Uterus (tissue), 4 donors: ENCODE measurements around the gene NRXN2. TPM values are rescaled to one million over a fixed set of nuclear protein-coding genes. Genes with fewer than 3 reads are reported as not detected.

Source experiments
- DNase-seq, 2 donors: peaks; one replicate each; pipeline ENCODE4 v3.0.0-alpha.2; 2019 to 2020
- H3K27ac ChIP-seq, 2 donors: fragments of 200-600 bp; sonication (generic); 1 replicate in 1 of 2; 2 replicates in 1 of 2; pipeline ENCODE4 v1.5.1; 2016 to 2018
- H3K27me3 ChIP-seq, 2 donors: fragments of 200-600 bp; sonication (generic); one replicate each; pipeline ENCODE4 v1.5.1; 2018 to 2019; ENCODE audit warnings: control low read depth in 1 of 2
- H3K36me3 ChIP-seq, 2 donors: fragments of 200-600 bp; sonication (generic); one replicate each; pipeline ENCODE4 v1.5.1; 2019; ENCODE audit warnings: control low read depth in 1 of 2
- H3K4me1 ChIP-seq, 2 donors: fragments of 200-600 bp; sonication (generic); one replicate each; pipeline ENCODE4 v1.5.1; 2018 to 2019; ENCODE audit warnings: control low read depth in 1 of 2
- H3K4me3 ChIP-seq, 2 donors: fragments of 200-600 bp; sonication (generic); 1 replicate in 1 of 2; 2 replicates in 1 of 2; pipeline ENCODE4 v1.5.1; 2018 to 2019; ENCODE audit warnings: mild to moderate bottlenecking in 1 of 2
- H3K9me3 ChIP-seq, 2 donors: fragments of 200-600 bp; sonication (generic); one replicate each; pipeline ENCODE4 v1.5.1; 2019; ENCODE audit warnings: control low read depth in 1 of 2
- POLR2A ChIP-seq, 2 donors: fragments of 450-650 bp; IDR thresholded peaks; one replicate each; pipeline ENCODE4 v1.6.1; 2016; ENCODE audit warnings: antibody characterized with exemption in 2 of 2, mild to moderate bottlenecking in 1 of 2, moderate library complexity in 1 of 2
- intact Hi-C: fragments of 100-400 bp; cut with DNase I; formaldehyde crosslinking; loops from one replicate; pipeline ENCODE4 v1.15.1; 2023; ENCODE audit warnings: low total_unique reads
- total RNA-seq, 4 donors: library from RNA; depleted of rRNA in 3 of 4; stranded (reverse); fragments of >200 nt in 3 of 4; gene quantifications; one replicate each; pipeline versions ENCODE4 v1.1.0 to v1.2.4, GENCODE V29; 2014 to 2023
- TF ChIP-seq, protein P1 (sequence below), 4 experiments: fragments of 200-600 bp in 2 of 4; fragments of 450-650 bp in 2 of 4; sonication (generic) in 2 of 4; IDR thresholded peaks; one replicate each; pipeline ENCODE4 v1.5.1; 2016 to 2019; ENCODE audit warnings: antibody characterized with exemption in 4 of 4, mild to moderate bottlenecking in 2 of 4, moderate library complexity in 1 of 4
- donor health status: DM: yes; HTN: yes; CAD: no.

The NRXN2 gene
- total RNA-seq, 4 donors from 2014 or later: 0.88 to 48.4 (median 12.6) TPM

DNA sequence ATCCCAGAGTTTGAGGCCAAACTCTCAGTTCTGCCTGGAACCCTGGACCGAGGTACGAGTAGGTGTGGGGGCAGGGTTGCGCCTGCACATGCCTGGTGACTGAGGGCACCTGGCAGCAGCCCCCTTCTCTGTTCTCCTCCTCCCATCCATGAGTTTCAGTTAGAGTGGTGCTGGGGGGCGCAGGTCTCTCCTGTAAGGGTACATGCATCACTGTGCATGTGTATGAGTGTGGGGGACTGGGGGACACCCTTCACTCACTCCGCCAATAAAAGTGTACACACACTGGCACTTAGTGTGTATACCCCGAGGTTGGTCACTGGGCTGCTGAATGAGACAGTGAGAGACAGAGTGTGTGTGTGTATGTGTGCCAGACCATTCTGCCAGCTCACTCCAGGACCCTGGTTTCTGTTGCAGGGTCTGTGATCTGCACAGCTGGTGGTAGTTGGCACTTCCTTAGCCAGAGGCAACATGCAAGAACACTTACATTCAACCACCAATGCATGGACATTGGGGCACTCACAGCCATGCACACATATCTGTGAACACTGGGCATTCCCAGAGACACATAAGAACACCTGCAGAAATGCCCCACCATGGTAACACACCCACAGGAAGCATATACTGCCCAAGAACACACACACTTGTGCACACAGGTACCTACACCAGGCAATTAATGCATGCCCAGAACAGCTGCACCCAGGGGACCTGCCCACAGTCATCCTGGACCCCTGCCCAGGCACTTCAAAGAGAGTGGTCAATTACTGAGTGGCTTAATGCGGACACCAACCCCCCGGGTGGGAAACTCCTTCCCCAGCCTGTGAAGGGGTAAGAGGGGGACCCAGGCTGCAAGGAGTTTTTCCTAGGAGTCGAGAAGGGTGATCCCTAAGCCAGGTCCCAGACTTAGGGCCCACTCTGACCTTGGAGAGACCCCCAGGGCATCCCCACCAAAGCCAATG is 1.2 kb upstream of the NRXN2 start:
- H3K4me3 ChIP-seq: no peak overlapping the region
- H3K4me1 ChIP-seq: no peaks in the 10 kb centered on the region
- no peak for DNase-seq
- H3K9me3 ChIP-seq: no peaks in the 10 kb centered on the region
- intact Hi-C loops: no loop called here
- no peak overlapping the region for H3K27ac ChIP-seq
- TF ChIP-seq POLR2A (IDR thresholded peaks at IDR 0.05): no peak
- TF ChIP-seq, protein P1, sequence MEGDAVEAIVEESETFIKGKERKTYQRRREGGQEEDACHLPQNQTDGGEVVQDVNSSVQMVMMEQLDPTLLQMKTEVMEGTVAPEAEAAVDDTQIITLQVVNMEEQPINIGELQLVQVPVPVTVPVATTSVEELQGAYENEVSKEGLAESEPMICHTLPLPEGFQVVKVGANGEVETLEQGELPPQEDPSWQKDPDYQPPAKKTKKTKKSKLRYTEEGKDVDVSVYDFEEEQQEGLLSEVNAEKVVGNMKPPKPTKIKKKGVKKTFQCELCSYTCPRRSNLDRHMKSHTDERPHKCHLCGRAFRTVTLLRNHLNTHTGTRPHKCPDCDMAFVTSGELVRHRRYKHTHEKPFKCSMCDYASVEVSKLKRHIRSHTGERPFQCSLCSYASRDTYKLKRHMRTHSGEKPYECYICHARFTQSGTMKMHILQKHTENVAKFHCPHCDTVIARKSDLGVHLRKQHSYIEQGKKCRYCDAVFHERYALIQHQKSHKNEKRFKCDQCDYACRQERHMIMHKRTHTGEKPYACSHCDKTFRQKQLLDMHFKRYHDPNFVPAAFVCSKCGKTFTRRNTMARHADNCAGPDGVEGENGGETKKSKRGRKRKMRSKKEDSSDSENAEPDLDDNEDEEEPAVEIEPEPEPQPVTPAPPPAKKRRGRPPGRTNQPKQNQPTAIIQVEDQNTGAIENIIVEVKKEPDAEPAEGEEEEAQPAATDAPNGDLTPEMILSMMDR (IDR thresholded peaks at IDR 0.05): no peak
- no peaks in the 10 kb centered on the region for H3K27me3 ChIP-seq
- H3K36me3 ChIP-seq: no peaks in the 10 kb centered on the region

GRCh38 chr11:64722141-64723065 is 594 bp downstream of the NRXN2 start:
- no peaks in the 10 kb centered on the region for H3K9me3 ChIP-seq
- no peaks in the 10 kb centered on the region for H3K4me1 ChIP-seq
- DNase-seq: no peak
- no peak overlapping the region for H3K27ac ChIP-seq
- H3K4me3 ChIP-seq: no peak overlapping the region
- intact Hi-C loops: no loop called here
- H3K36me3 ChIP-seq: no peaks in the 10 kb centered on the region
- H3K27me3 ChIP-seq: peaks cover 0 to 6% of the 10 kb centered on the region in 2 donors
- TF ChIP-seq, protein P1 (IDR thresholded peaks at IDR 0.05): no peak
- no peak for TF ChIP-seq POLR2A (IDR thresholded peaks at IDR 0.05)

DNA sequence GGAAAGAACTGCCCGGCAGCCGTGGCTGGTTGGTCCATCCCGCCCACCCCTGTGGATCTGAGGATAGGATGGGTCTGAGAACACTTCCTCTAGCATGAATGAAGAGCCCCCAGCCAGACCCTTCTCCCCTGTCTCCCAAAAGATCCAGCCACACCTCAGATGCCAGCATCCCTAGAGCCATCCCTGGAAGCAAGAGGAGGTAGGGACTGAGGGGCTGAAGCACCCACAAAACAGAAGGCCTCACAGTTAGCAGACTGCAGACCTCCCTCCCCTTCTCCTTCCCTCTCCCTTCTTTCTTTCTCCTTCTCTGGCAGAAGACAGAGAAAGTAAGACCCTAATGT is 1.7 kb downstream of the NRXN2 start:
- no peaks in the 10 kb centered on the region for H3K36me3 ChIP-seq
- H3K27ac ChIP-seq: no peak overlapping the region
- no peaks in the 10 kb centered on the region for H3K9me3 ChIP-seq
- no peaks in the 10 kb centered on the region for H3K4me1 ChIP-seq
- TF ChIP-seq POLR2A (IDR thresholded peaks at IDR 0.05): no peak
- TF ChIP-seq, protein P1 (IDR thresholded peaks at IDR 0.05): no peak
- peaks cover 5 to 14% of the 10 kb centered on the region in 2 donors for H3K27me3 ChIP-seq
- intact Hi-C loops: no loop called here
- H3K4me3 ChIP-seq: no peak overlapping the region
- DNase-seq: no peak

DNA sequence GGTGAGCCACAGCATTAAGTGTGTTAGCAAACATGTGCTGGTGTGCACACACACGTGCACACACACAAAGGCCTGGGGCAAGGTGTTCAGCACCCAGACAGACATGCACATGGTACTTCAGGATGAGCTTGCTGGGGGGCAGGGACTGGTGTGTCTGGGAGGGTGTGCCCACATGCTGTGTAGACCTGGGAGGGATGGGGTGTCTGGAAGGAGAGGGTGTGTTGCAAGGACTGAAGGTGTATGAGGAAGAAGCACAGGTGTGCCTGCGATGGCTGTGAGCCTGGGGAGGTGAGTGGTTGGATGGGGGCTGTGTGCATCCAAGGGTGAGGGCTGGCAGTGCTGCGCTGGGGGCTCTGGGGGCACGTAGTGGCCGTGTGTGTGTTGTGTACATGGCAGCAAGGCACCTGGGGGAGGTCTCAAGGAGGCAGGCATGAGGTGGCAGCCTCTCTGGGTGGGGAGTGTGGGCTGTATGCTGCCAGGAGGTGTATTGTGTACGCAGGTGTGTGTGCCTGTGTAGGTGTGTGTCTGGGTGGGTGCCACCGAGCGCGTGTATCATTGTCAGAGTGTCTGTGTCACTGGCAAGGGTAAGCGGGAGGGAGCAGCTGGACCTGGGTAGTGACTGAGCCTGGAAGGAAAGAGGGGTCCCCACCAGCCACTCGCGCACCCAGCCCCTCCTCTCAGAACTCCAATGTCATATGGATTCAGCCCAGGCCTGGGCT is 2.2 kb downstream of the NRXN2 start:
- Histone ChIP-seq H3K9me3 (no peaks in the 10 kb centered on the region), H3K27ac (no peak overlapping the region), H3K27me3 (peaks cover 8 to 17% of the 10 kb centered on the region in 2 donors), H3K36me3 (no peaks in the 10 kb centered on the region), H3K4me3 (no peak overlapping the region), H3K4me1 (no peaks in the 10 kb centered on the region)
- TF ChIP-seq POLR2A (IDR thresholded peaks at IDR 0.05): no peak
- TF ChIP-seq, protein P1 (IDR thresholded peaks at IDR 0.05): no peak
- intact Hi-C loops: no loop called here
- DNase-seq: no peak
